Tibial nerve (tissue), 4 donors: ENCODE data around the gene ABCA13. TPM values are rescaled to one million over a fixed set of nuclear protein-coding genes. Genes with fewer than 3 reads are reported as not detected.

Experiments used
- DNase-seq, 2 donors: peaks; one replicate each; pipeline ENCODE4 v3.0.0-alpha.2; 2019; ENCODE audit warnings: low spot score in 2 of 2
- H3K27ac ChIP-seq, 4 donors: fragments of 200-600 bp; sonication (generic) in 3 of 4; one replicate each; pipeline ENCODE4 v1.5.1; 2017 to 2019; ENCODE audit warnings: mild to moderate bottlenecking in 1 of 4
- H3K27me3 ChIP-seq, 2 donors: fragments of 200-600 bp; sonication (generic) in 1 of 2; one replicate each; pipeline versions ENCODE4 v1.5.1 to v1.6.0; 2017 to 2019
- H3K36me3 ChIP-seq, 3 donors: fragments of 200-600 bp; sonication (generic); one replicate each; pipeline ENCODE4 v1.5.1; 2018 to 2019
- H3K4me1 ChIP-seq, 4 donors: fragments of 200-600 bp; sonication (generic) in 3 of 4; one replicate each; pipeline ENCODE4 v1.5.1; 2017 to 2019
- H3K4me3 ChIP-seq, 4 donors: fragments of 200-600 bp; sonication (generic) in 3 of 4; one replicate each; pipeline ENCODE4 v1.5.1; 2017 to 2019; ENCODE audit warnings: mild to moderate bottlenecking in 1 of 4, moderate library complexity in 1 of 4
- H3K9me3 ChIP-seq, 4 donors: fragments of 200-600 bp; sonication (generic) in 3 of 4; one replicate each; pipeline ENCODE4 v1.5.1; 2017 to 2019
- CTCF ChIP-seq, 5 experiments: fragments of 200-600 bp in 3 of 5; fragments of 450-650 bp in 2 of 5; sonication (generic) in 3 of 5; IDR thresholded peaks; one replicate each; pipeline ENCODE4 v1.5.1; 2016 to 2019; ENCODE audit warnings: antibody characterized with exemption in 5 of 5, mild to moderate bottlenecking in 3 of 5, moderate library complexity in 2 of 5
- EP300 ChIP-seq, 2 donors: sonication (generic); formaldehyde crosslinking; IDR thresholded peaks; one replicate each; pipeline ENCODE4 v1.6.1; 2017; ENCODE audit warnings: antibody characterized with exemption in 2 of 2, mild to moderate bottlenecking in 1 of 2
- POLR2A ChIP-seq, 2 donors: fragments of 450-650 bp; IDR thresholded peaks; one replicate each; pipeline ENCODE4 v1.6.1; 2017; ENCODE audit warnings: antibody characterized with exemption in 2 of 2, mild to moderate bottlenecking in 2 of 2, moderate library complexity in 2 of 2
- WGBS, 2 donors: methylation state at CpG; one replicate each; pipeline ENCODE4 v1.1.5; 2018; 5-methylcytosine and 5-hydroxymethylcytosine counted together
- total RNA-seq, 4 donors: library from RNA; depleted of rRNA; stranded (reverse); fragments of >200 nt; gene quantifications; one replicate each; pipeline ENCODE4 v1.1.0, GENCODE V29; 2016

The ABCA13 gene
- total RNA-seq, 4 donors from 2014 or later = 0.90 to 4.6 (median 3.6) TPM

DNA sequence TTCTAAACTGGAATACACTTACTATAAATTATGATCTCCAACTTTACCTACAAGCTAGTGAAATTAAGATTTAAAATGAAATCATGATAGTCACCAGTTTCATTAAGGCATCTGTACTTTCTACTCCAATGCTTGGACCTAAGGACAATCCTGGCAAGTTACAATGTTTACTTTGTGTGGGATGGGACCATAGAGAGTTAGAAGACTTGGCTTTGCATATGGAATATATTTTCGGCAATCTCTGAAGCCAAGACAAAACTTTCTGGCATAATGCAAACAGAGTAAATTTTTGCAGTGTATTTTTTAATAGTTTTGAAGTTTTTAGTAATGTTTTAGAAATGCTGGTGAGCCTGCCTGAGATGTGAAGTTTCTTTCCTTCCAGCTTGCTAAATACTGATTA is 248.9 kb downstream of the ABCA13 start:
- 49 to 63% methylated on average over 1 of the region's 1 CpG for WGBS, 2 donors
- H3K9me3 ChIP-seq = no peaks in the 10 kb centered on the region
- no peaks in the 10 kb centered on the region for H3K4me1 ChIP-seq
- H3K36me3 ChIP-seq = no peaks in the 10 kb centered on the region
- no peak for DNase-seq
- H3K4me3 ChIP-seq = no peak overlapping the region
- H3K27ac ChIP-seq = no peak overlapping the region
- H3K27me3 ChIP-seq = no peaks in the 10 kb centered on the region
- no peak for TF ChIP-seq CTCF (IDR thresholded peaks at IDR 0.05)

- H3K4me3 ChIP-seq = no peak overlapping the region
- DNase-seq = no peak
- TF ChIP-seq EP300 (IDR thresholded peaks at IDR 0.05) (no peak), CTCF (IDR thresholded peaks at IDR 0.05) (no peak), POLR2A (IDR thresholded peaks at IDR 0.05) (no peak)
- no peaks in the 10 kb centered on the region for H3K9me3 ChIP-seq
- no peak overlapping the region for H3K27ac ChIP-seq
- H3K4me1 ChIP-seq = no peaks in the 10 kb centered on the region
- 77 to 83% methylated on average over 1 of the region's 1 CpG for WGBS, 2 donors
- H3K36me3 ChIP-seq = no peaks in the 10 kb centered on the region
- H3K27me3 ChIP-seq = no peaks in the 10 kb centered on the region
These were observed 250.1 kb downstream of the ABCA13 start for GRCh38 chr7:48421357-48421756.

DNA sequence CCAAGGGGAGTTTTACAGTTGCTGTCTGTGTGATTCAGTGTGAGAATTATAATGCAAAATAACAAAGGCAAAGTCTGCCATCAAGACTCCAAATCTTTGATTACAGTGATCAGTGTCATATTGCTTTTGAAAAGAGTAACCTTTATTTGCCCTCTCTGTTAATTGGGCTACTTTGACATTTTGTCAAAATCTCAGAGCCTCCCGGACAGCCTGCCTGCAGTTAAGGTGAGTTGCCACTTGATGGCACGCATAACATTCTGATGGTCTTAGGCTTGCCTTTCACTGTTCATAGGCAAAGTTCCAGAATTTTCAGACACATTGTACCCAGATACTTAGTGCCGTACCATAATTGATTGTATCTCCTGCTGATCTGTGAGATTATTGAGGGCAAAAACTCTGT is 253.5 kb downstream of the ABCA13 start:
- 32 to 61% methylated on average over 3 of the region's 3 CpGs for WGBS, 2 donors
- Histone ChIP-seq H3K36me3 (no peaks in the 10 kb centered on the region), H3K27me3 (no peaks in the 10 kb centered on the region), H3K4me1 (no peaks in the 10 kb centered on the region), H3K9me3 (no peaks in the 10 kb centered on the region), H3K4me3 (no peak overlapping the region), H3K27ac (no peak overlapping the region)
- TF ChIP-seq POLR2A (IDR thresholded peaks at IDR 0.05) (no peak), EP300 (IDR thresholded peaks at IDR 0.05) (no peak), CTCF (IDR thresholded peaks at IDR 0.05) (no peak)
- no peak for DNase-seq

DNA sequence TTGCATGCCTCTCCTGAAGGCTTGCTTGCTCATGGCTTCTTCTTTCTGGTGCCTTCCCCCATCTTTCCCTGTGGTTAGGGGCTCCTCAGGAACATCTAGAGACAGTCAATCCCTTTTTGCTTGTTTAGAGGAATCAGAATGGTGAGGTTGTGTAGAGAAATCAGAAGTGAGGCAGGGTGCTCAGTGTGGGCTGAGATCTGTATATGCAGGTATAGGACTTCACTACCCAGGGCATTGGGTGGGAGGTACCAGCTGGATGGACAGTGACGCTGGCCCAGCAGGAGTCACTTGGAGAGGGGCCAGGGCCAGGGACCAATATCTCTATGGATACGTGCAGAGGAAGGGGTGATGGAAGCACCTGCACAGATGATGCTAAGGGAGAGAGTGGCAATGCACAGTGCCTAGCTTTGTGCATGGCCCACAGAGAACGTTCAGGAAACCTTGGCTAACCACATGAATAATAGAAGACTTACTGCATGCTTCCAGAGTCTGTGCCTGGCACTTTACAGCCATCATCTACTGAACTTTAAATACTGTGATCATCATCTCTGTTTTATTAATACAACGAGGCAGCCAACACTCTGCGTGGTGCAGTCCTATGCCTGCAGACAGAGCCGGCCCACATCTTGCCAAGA is 255.2 kb downstream of the ABCA13 start:
- H3K4me3 ChIP-seq = no peak overlapping the region
- H3K4me1 ChIP-seq = no peaks in the 10 kb centered on the region
- DNase-seq = no peak
- no peaks in the 10 kb centered on the region for H3K36me3 ChIP-seq
- TF ChIP-seq CTCF (IDR thresholded peaks at IDR 0.05) (no peak), POLR2A (IDR thresholded peaks at IDR 0.05) (no peak), EP300 (IDR thresholded peaks at IDR 0.05) (no peak)
- no peaks in the 10 kb centered on the region for H3K27me3 ChIP-seq
- no peak overlapping the region for H3K27ac ChIP-seq
- no peaks in the 10 kb centered on the region for H3K9me3 ChIP-seq
- 79 to 90% methylated on average over 6 of the region's 6 CpGs for WGBS, 2 donors

GRCh38 chr7:48426966-48427555 is 255.8 kb downstream of the ABCA13 start:
- Histone ChIP-seq H3K27me3 (no peaks in the 10 kb centered on the region), H3K4me1 (no peaks in the 10 kb centered on the region), H3K4me3 (no peak overlapping the region), H3K27ac (no peak overlapping the region), H3K9me3 (no peaks in the 10 kb centered on the region), H3K36me3 (no peaks in the 10 kb centered on the region)
- no peak for DNase-seq
- 60 to 85% methylated on average over 5 of the region's 5 CpGs for WGBS, 2 donors
- no peak for TF ChIP-seq POLR2A (IDR thresholded peaks at IDR 0.05)
- TF ChIP-seq CTCF (IDR thresholded peaks at IDR 0.05) = no peak
- TF ChIP-seq EP300 (IDR thresholded peaks at IDR 0.05) = no peak
